GM10266 (cell line): ENCODE measurements around the gene TNFRSF11A.

Experiments used
- DNase-seq: peaks from one replicate; pipeline ENCODE4 v3.0.0; 2012; ENCODE audit errors: extremely low spot score
- TF ChIP-seq, protein P1 (sequence below): IDR thresholded peaks from 2 replicates; pipeline ENCODE4 v1.5.1; 2012; ENCODE audit warnings: mild to moderate bottlenecking, low read depth; ENCODE audit not compliant: control insufficient read depth, insufficient read depth; ENCODE audit errors: missing control alignments

The TNFRSF11A gene

GRCh38 chr18:62434798-62435197 lies 109.7 kb downstream of the TNFRSF11A start:
- TF ChIP-seq, protein P1, sequence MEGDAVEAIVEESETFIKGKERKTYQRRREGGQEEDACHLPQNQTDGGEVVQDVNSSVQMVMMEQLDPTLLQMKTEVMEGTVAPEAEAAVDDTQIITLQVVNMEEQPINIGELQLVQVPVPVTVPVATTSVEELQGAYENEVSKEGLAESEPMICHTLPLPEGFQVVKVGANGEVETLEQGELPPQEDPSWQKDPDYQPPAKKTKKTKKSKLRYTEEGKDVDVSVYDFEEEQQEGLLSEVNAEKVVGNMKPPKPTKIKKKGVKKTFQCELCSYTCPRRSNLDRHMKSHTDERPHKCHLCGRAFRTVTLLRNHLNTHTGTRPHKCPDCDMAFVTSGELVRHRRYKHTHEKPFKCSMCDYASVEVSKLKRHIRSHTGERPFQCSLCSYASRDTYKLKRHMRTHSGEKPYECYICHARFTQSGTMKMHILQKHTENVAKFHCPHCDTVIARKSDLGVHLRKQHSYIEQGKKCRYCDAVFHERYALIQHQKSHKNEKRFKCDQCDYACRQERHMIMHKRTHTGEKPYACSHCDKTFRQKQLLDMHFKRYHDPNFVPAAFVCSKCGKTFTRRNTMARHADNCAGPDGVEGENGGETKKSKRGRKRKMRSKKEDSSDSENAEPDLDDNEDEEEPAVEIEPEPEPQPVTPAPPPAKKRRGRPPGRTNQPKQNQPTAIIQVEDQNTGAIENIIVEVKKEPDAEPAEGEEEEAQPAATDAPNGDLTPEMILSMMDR = no peak
- DNase-seq = no peak

DNA sequence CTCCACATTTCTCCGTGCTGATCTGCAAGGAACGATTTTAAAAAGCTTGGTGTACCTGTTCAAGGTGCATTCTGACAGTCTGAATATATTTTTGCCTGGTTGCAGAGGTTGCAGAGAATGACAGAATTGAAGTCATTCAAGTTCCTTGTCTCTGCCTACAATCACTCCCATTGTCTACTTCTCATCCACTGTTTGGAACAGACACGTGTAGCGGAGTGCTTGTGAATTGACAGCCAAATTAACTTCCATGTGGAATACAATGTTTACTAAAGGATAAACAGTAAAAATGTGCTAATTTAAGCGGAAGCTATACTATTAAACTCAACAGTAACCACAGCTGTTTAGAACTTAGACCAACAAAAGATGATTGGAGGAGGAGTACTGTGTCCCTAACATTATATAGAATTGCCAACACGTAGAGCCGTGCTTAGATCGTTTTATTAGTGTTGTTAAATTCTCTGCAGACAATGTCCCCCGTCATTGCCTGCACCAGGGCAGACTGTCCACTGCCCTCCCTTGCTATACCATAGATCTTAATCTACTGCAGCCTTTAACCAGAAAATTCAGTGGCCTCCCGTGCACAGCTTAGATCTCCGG lies 110.4 kb downstream of the TNFRSF11A start:
- TF ChIP-seq, protein P1 = no peak
- no peak for DNase-seq

GRCh38 chr18:62436636-62437234 lies 111.6 kb downstream of the TNFRSF11A start:
- TF ChIP-seq, protein P1 = no peak
- no peak for DNase-seq

- TF ChIP-seq, protein P1 = no peak
- DNase-seq = no peak
Measured at GRCh38 chr18:62437235-62438017, 112.3 kb downstream of the TNFRSF11A start.

- no peak for DNase-seq
- TF ChIP-seq, protein P1 = no peak
Measured at GRCh38 chr18:62438018-62438329, 112.9 kb downstream of the TNFRSF11A start.

DNA sequence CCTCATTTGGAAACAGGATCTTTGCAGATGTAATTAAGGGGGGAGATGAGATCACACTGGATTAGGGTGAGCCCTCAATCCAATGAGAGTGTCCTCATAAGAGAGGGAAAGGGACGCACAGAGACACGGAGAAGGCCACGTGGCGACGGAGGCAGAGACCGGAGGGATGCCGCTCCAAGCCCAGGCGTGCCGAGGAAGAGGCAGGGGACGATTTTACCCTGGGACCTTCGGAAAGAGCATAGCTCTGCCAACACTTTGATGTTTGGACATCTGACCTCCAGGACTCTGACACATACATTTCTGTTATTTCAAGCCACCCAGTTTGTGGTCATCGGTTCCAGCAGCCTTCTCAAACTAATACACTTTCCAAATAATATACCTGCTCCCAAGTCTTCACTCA lies 113.3 kb downstream of the TNFRSF11A start:
- TF ChIP-seq, protein P1 = no peak
- no peak for DNase-seq

- DNase-seq = no peak
- TF ChIP-seq, protein P1 = no peak
Measured at GRCh38 chr18:62438866-62439265, 113.8 kb downstream of the TNFRSF11A start.
